Activated naive CD4-positive, alpha-beta T cell (primary cell): Measurements from ENCODE around the gene FAM78B.

Experiments used
- DNase-seq, 4 experiments: peaks; one replicate each; lab custom pipeline; 2025; lab: John Stamatoyannopoulos, UW

The FAM78B gene, protein sequence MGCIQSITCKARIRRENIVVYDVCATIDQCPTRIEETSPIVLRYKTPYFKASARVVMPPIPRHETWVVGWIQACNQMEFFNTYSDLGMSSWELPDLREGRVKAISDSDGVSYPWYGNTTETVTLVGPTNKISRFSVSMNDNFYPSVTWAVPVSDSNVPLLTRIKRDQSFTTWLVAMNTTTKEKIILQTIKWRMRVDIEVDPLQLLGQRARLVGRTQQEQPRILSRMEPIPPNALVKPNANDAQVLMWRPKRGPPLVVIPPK

DNA sequence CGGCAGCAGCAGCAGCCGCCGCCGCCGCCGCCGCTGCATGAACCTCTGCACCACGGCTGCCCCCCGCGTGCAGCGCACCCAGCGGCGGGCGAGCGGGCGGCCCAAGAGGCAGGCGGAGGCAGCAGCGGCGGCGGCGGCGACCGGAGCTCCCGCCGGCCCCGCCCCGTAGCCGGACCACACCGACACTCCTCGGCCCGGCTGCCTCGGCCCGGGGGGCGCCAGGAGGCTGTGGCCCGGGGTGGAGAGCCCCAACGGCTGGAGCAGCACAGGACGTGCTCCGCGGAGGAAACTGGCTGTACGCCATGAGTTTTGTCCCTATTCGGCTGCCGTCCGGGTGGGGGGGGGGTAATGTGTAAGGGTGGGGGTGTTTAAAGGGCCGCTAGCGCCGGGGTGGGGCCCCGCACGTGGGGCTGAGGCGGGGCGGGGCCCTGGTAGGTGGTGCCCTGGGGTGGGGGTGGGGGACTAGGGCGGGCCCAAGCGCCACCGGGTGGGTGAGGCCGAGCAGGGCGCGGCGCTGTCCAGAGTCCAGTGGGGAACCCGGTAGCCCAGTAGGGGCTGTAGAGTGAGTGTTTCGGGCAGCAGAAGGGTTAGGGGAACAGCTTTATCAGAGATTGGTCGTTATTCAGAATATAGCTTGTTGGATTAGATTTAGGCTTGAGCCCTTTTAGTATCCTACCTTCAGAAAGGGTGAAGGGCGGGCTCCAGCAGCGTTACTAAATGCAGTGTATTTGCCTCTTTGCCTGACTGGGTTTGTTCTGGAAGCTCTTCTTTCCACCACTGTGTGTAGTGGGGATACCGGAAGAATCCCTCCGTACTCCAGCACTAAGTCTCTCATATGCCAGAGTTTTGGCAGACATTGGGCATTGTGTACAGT is at the start of gene FAM78B:
TSS of gene FAM78B (minus strand) at position 304 of the 874 bp plus-strand sequence. CDS start 753 bp downstream, outside the sequence.
- DNase-seq: peak in 2 of 4 experiments; percentile 35

DNA sequence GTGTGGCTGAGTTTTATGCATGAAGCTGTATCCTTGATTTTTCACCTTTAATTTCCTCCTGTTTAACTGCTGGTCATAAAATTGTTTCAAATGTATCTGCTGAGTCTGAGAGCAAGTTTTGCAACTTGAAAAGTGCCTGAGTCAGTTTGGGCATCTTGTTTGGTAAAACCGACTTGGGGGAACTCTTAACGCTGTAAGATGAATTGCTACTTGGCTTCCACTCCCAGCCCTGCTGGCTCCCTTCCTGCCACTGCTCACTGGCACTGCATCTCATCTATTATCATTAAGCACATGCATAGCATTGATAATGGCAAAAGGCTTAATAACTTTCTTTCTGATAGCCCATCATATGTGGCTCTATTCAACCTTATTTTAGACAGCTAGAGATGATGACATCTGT is 35.7 kb upstream of the FAM78B start:
- DNase-seq: no peak

DNA sequence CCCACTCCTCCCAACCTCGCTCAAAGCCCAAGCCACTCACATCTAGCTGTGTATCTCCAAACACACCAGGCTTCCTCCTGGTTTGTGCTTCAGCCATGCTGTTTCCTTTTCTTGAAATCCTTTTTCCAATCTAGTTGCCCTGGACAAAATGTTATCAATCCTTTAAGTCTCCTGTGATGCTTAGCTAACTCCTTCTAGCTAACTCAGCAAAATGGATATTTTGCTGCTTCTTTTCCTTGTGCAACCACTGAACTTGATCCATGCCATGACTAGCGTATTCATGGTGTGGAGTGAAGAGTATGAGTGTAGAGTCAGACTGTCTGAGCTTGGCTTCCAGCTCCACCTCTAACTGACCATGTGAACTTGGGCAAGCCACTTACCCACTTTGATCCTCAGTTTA is 33.9 kb upstream of the FAM78B start:
- no peak for DNase-seq

DNA sequence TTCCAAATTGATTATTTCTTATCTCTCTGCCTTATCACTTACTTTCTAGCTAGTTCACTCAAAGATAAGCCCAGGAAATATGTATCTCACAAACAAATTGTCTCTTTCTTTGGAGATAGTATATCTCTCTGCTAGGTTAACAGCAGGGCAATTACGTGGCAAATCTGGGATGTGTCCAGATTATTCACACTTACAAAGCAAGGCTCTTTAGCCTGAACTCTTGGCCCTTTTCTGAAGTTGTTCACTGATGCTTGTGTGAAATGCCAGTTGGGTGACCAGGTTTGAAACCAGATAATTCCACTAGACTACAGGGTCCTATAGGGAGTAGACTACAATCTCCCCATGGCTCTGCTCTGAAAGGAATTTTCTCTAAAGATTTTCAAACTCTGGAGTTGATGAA is 30.8 kb upstream of the FAM78B start:
- DNase-seq: no peak

DNA sequence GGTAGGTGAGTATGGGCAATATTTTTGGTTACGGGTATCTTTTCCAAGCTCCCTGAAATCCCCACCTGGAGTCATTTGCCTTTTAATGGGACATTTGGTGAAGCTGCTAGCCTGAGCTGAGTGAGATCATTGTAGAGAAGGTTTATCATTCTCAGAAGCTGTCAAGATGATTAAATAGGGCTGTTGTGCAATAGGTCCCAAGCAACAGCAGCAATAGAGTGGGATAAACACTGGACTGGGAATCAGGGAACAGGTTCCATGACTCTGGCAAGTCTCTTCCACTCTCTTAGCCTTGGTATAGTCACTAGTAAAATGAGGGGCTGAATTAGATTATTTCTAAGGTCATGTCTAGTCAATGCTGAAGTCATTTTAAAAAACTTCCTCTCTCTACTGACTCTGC is 30.3 kb upstream of the FAM78B start:
- no peak for DNase-seq

DNA sequence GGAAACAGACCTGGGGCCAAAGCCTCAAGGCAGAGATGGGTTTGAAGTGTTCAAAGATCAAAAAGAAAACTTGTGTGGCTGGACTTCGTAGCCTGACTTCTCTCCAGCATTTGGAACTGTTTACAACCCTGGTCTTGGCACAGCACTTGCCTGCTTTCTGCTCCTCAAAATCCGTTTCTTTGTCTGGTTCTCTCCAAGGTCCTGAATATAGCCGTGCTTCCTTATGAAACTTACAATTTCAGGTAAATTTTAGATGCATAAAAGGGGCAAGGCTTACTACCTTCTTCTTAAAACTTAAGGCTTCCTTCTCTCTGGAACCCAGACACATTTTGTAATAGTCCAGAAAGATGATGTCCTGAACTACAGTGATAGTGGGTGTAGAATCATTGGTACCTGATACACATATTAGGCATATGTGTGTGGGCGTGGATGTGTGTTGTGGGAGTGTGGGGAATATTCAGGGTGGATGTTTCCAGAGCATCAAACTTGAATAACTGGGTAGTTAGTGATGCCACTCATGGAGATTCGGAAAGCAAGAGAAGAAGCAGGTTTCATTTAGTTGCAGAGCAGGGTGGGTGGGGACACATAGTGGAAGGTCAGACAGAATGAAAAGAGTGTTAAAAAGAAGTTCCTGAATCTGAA is 26.4 kb upstream of the FAM78B start:
- DNase-seq: no peak

DNA sequence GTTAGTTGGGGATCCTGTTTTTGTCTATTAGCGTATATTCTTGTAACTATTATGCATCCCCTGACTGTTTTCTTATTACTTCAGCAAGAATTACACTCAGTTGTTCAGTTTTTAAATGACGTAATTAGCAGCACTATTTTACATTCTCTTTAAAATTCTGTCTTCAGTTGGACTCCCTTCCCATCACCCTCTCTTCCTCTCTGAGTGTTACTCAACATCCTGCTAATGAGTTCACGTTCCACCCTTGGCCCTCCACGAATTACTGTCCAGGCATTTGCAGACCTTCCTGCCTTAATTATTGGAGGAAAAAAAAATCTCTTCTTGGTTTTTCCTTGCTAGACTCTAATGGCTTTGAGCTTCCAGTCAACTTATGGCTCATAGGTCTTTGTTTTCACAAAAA is 23.6 kb upstream of the FAM78B start:
- DNase-seq: no peak

DNA sequence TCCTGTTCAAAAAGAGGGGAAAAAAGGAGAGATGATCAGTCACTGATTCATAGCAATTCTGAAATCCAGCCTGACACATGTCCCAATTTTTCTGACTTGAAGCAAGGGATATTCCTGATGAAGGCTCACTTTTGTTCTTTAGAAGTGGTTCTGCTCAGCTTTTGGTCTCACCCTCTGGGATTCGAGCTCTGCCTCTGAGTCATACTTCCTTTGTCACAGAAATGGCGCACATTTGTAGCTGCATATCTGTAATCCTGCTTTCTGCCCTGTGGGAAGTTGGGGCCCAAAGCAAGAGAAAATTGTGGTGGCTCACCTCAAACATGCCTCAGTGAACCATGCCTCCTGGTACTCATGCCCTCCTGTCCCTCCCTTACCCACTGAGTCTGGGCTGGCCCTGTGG is 22.3 kb upstream of the FAM78B start:
- no peak for DNase-seq

DNA sequence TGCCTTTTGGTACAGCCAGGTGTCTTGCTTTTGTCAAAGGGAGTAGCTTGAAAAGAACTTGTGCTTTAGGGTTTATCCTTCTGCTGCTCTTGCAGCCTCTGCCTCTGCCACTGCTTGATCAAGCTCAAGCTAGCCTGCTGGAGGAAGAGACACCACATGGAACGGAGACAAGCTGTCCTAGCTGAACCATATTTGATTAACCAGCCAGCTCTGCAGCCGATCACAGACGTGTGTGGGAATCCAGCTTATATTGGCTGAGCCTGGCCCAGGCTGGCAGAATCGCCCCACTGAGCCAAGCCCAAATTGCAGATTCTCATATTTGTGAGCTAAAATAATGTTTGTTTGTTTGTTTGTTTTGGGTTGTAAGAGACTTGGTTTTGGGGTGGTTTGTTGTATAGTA is 18.7 kb upstream of the FAM78B start:
- DNase-seq: no peak

DNA sequence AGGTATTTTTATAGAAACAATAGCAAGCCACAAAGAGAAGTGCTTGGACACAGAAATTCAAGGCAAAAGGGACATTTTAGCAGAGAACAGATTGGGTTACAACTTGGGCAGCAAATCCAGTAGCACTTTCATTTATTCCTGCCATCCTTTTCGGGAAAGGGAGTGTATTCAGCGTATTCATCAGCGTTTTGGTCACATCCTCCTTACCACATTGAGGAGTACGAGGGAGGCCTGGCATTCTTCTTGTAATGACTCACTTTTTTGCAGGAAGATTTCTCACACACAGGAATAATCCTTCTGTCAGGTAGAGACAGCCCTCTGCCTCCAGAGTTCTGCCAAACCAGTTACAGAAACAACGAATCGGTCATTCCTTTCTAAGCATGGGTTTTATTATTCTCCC is 18.1 kb upstream of the FAM78B start:
- DNase-seq: no peak

DNA sequence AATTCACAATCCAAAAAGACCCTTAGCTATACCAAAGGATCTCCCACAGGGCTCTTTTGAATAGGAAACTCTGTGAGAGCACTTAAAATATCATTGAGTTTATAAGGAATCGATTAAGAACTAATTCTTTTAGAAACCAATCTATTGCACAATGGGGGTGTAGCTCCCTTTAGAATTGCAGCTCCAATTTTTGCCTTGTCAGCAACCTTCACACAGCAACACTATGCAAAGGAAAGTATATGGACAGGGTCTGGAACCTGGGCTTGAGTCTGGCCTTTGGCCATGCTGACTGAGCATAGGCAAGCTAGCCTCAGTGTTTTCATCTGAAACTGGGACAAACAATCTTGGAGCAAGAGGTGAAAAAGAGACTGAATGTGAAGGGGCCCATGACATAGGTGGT is 17.2 kb upstream of the FAM78B start:
- no peak for DNase-seq

DNA sequence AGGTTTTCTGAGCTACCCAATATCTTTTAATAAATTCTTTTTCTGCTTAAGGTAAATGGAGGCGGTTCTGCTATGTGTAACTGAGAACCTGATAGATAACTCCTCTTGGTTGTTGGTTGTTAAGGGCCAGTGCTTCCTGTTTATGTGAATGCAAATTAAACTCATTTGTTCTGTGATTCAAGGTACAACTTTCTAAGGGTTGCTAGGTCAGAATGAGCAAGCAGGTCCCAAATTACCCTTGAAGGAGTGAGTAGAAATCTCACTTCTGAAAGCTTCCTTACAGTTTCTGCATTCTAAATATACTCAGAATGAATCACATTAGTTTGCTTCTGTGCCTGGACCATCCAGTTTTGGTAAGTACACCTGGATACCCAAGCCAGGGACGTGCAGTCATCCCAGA is 15.5 kb upstream of the FAM78B start:
- no peak for DNase-seq

DNA sequence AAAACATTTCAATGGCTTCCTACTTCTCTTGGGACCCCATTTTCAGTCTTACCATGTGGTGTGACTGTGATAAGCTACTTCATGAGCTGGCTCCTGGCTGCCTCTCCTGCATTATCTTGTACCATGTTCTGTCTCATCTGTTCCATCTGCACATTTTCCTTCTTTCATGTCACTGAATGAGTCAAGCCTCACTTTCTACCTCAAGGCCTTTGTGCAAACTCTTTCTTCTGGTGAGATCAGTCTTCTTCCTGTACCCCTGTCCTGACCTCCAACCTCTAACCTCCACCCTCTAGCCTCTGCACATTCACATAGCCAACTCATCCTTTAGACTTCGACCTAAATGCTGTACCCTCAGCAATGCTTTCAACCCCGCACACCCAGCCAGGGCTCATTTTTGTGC is 9.6 kb upstream of the FAM78B start:
- no peak for DNase-seq

DNA sequence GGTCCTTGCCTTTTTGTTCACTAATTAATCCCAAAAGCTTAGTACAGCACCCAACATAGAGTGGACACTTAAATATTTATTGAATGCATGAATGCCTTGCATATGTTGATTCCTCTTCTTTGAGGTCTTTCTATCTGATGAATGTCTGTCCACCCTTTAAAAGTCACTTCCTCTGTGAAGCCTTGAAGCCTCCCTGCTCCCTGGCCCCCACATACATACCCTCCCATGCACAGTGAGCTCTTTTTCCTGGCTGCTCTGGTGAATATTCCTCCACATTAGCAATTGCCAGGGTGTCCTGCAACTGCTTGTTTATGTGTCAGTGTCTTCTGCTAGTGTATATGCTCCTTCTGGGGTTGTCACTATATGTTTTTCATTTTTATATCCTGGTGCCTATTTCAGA is 8.2 kb upstream of the FAM78B start:
- DNase-seq: no peak

DNA sequence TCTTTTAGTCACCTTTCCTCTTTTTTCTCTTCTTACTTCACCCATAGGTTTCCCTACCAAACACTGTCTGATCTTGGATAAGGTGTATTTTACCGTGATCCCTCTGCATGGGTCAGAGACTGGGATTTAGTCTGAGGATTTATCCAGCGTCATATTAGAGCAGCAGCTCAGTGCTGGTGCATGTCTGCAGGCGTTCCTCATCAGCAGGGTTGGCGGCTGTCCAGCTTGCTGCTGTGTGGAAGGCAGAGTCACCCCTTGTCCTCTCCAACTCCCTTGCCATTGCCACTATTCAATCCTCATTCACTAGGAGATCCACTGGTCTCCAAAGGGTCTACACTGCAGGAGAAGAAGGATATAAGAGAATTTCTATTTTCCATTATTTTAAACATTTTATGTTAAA is 7.3 kb upstream of the FAM78B start:
- DNase-seq: no peak

DNA sequence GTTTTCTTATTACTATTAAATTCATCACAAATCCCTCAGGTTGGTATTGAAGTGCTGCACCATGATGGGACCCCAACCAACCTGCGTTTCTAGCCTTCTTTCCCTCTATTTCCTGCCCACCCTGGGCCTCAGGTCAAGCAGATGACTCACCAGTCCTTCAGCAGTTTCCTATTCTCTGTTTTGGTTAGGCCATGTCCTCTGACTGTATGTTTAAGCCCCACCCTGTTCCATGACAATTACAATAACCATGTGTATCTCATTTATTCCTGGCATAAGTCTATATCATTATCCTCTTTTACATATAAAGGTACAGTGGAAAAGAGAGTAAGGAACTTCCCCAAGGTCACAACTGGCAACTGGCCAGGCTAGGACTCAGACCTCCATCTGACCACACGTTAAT is 5.3 kb upstream of the FAM78B start:
- DNase-seq: no peak

DNA sequence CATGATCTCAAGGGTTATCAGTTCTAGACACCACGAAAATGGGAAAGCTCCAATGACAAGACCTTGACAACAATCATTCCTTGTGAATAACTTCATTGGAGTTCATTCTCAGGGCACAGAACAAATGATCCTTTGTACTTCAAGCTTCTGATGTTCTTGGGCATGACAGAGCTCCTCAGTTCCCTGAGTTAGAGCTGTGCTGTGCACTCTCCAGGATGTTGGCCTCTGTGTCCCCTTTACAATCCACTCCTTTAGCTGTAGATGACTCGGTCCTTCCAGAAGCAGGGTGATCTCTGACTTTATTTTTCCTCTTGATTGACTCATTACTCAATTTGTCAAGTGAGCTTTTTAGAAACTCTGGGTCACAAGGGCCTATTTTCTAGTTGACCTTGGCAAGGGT is 3.9 kb upstream of the FAM78B start:
- DNase-seq: no peak

DNA sequence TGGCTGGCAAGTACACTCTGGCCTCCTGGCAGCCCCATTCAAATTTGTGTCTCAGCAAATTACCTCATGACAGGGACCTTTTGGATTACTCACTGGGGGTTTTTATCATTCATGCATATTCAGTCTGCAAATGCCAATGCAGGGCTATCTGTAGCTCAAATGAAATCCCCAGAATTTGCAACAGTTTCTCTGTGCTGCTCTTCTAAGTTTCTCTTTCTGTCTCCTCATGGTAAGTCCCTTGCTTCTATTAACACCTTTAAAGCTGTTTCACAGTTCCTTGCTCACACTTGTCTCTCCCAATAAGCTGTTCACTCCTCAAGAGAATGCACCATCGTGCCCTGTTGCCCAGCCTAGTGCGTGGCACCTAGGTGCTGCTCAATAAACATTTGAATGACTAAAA is 3.3 kb upstream of the FAM78B start:
- DNase-seq: no peak

DNA sequence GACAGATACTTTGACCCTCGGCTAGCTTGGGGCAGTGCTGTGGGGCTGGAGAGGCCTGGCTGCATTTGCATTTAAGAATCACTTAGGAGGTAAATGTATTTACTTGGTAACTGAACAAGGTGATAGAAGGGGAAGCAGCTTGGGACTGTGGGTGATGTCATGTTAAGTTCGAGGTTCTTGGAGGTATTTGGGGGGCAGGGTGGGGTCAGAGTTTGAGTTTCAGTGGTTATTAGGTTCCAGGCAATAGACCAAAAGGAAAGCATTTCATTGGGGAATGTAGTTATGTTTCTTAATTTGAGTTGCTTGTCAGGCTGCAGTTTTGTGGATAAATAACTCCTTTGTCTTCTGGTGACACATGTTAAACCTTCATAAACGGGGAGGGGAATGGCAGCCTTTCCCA is 2.4 kb upstream of the FAM78B start:
- no peak for DNase-seq

DNA sequence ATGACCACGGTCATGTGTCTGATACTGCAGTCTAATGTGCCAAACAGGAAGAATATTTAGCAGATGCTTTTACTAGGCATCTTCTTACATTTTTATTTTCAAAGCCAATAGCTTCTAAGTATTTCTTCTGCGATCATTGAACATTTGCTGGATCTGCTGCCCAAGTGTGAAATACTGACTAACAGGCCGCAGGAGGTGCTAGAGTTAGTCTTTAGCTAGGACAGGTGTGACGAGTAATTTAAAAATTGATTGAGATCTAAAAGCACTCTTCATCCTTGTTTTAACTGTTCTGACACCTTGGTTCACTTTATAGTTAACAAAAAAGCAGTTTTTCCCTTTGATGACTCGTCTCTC is 748 bp upstream of the FAM78B start:
- DNase-seq: no peak

DNA sequence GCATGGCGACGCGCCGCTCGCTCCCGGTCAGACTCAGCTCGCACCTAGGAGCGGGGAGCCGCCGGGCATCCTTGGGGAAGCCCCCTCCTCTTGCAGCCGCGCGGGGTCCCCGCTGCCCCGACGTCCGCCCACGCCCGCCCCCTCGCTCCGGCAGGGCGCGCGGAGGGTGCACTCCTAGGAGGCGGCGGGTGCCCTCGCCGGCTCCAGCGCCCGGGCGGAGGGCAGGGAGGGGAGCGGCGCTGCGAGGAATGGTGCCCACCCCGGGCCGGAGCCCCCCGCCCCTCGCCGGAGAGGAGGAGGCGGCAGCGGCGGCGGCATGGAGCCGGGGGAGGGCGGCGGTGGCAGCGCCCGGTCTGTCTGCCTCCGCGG is 488 bp downstream of the FAM78B start:
- no peak for DNase-seq

DNA sequence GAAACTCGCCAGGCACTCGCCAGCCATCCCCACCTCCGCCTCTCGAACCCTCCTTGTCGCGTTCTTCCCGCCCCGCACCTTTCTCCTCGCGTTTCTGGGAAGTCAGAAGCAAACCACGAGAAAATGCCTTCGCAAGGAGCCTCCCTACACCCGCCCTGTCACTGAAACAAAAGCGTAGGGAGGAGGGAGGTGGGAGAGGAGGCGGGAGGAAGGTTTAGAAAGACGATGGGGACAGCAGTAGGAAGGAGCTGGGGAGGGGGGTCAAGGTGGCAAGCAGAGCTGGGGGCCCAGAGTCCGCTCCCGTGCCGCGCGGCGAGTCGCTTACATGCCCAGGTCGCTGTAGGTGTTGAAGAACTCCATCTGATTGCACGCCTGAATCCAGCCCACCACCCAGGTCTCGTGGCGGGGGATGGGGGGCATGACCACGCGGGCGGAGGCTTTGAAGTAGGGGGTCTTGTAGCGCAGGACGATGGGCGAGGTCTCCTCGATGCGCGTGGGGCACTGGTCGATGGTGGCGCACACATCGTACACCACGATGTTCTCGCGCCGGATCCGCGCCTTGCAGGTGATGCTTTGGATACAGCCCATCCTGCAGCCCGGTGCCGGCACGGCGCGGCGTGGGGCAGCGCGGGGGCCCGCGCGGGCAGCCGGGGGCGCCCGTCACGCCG is 1.0 kb downstream of the FAM78B start:
- DNase-seq: peak in 1 of 4 experiments; percentile 1
